H9 (cell line): ENCODE data around the gene C9orf152. TPM values are rescaled to one million over a fixed set of nuclear protein-coding genes. Genes with fewer than 3 reads are reported as not detected.

ENCODE experiments used
- DNase-seq: peaks from one replicate; pipeline ENCODE4 v3.0.0-alpha.2; 2017
- H2AFZ ChIP-seq: one replicate; pipeline ENCODE4 v1.6.1; 2013; ENCODE audit warnings: mild to moderate bottlenecking, low read length, control low read depth, moderate library complexity
- H2AK5ac ChIP-seq: 2 replicates; pipeline ENCODE4 v1.6.1; 2013; ENCODE audit warnings: low read length, control low read depth, mixed read lengths; ENCODE audit not compliant: insufficient read length
- H2BK120ac ChIP-seq: one replicate; pipeline ENCODE4 v1.6.1; 2013; ENCODE audit warnings: low read depth, mild to moderate bottlenecking, low read length, control low read depth, inconsistent platforms; ENCODE audit not compliant: poor library complexity, severe bottlenecking
- H2BK12ac ChIP-seq: 2 replicates; pipeline ENCODE4 v1.6.1; 2013; ENCODE audit warnings: low read length, control low read depth, mixed read lengths, low read depth; ENCODE audit not compliant: insufficient read length
- H2BK15ac ChIP-seq: 2 replicates; pipeline ENCODE4 v1.6.1; 2013; ENCODE audit warnings: low read depth, low read length, control low read depth
- H2BK20ac ChIP-seq: one replicate; pipeline ENCODE4 v1.6.1; 2013; ENCODE audit warnings: low read depth, mild to moderate bottlenecking, low read length, control low read depth, inconsistent platforms; ENCODE audit not compliant: poor library complexity, severe bottlenecking
- H2BK5ac ChIP-seq: 2 replicates; pipeline ENCODE4 v1.6.1; 2013; ENCODE audit warnings: low read length, control low read depth, mixed read lengths; ENCODE audit not compliant: insufficient read length
- H3K14ac ChIP-seq: 2 replicates; pipeline ENCODE4 v1.6.1; 2013; ENCODE audit warnings: low read length, control low read depth; ENCODE audit not compliant: insufficient read depth
- H3K18ac ChIP-seq: 2 replicates; pipeline ENCODE4 v1.6.1; 2013; ENCODE audit warnings: low read depth, mild to moderate bottlenecking, mixed read lengths, low read length, control low read depth; ENCODE audit not compliant: insufficient read length
- H3K23ac ChIP-seq: 2 replicates; pipeline ENCODE4 v1.6.1; 2013; ENCODE audit warnings: low read length, control low read depth, mixed read lengths, low read depth; ENCODE audit not compliant: insufficient read length
- H3K23me2 ChIP-seq: 2 replicates; pipeline ENCODE4 v1.6.1; 2013; ENCODE audit warnings: low read depth, mild to moderate bottlenecking, mixed read lengths, low read length, control low read depth; ENCODE audit not compliant: insufficient read length, poor library complexity, severe bottlenecking
- H3K27ac ChIP-seq: 2 replicates; pipeline ENCODE4 v1.5.1; 2013; ENCODE audit warnings: low read length, control low read depth, mixed read lengths, low read depth; ENCODE audit not compliant: insufficient read length
- H3K27me3 ChIP-seq: 2 replicates; pipeline ENCODE4 v1.6.1; 2013; ENCODE audit warnings: low read length, control low read depth, inconsistent platforms; ENCODE audit not compliant: insufficient read depth
- H3K4ac ChIP-seq: 2 replicates; pipeline ENCODE4 v1.6.1; 2013; ENCODE audit warnings: low read depth, mild to moderate bottlenecking, control low read depth, inconsistent platforms, low read length, moderate library complexity
- H3K4me1 ChIP-seq: 2 replicates; pipeline ENCODE4 v1.6.1; 2013; ENCODE audit warnings: low read length, control low read depth, inconsistent platforms; ENCODE audit not compliant: insufficient read depth
- H3K4me2 ChIP-seq: 2 replicates; pipeline ENCODE4 v1.6.1; 2013; ENCODE audit warnings: low read length, control low read depth, mixed read lengths; ENCODE audit not compliant: insufficient read length, insufficient read depth
- H3K56ac ChIP-seq: 2 replicates; pipeline ENCODE4 v1.6.1; 2013; ENCODE audit warnings: low read depth, mild to moderate bottlenecking, mixed read lengths, low read length, control low read depth; ENCODE audit not compliant: insufficient read length
- H3K79me1 ChIP-seq: 2 replicates; pipeline ENCODE4 v1.6.1; 2013; ENCODE audit warnings: low read depth, mild to moderate bottlenecking, moderate library complexity, low read length, control low read depth, inconsistent platforms; ENCODE audit not compliant: insufficient read depth, poor library complexity, severe bottlenecking
- H3K79me2 ChIP-seq: 2 replicates; pipeline ENCODE4 v1.6.1; 2013; ENCODE audit warnings: low read length, control low read depth, inconsistent platforms; ENCODE audit not compliant: insufficient read depth
- H3K9ac ChIP-seq: 2 replicates; pipeline ENCODE4 v1.6.1; 2013; ENCODE audit warnings: low read length, control low read depth, mixed read lengths; ENCODE audit not compliant: insufficient read length; ENCODE audit errors: extremely low read depth
- H3K9me3 ChIP-seq: one replicate; pipeline ENCODE4 v1.6.1; 2013; ENCODE audit warnings: low read depth, low read length, inconsistent platforms; ENCODE audit not compliant: control insufficient read depth
- H3T11ph ChIP-seq: one replicate; pipeline ENCODE4 v1.6.1; 2013; ENCODE audit warnings: mild to moderate bottlenecking, low read length, control low read depth, inconsistent platforms
- H4K20me1 ChIP-seq: one replicate; pipeline ENCODE4 v1.6.1; 2013; ENCODE audit not compliant: control insufficient read depth, insufficient read length, insufficient read depth
- H4K5ac ChIP-seq: 2 replicates; pipeline ENCODE4 v1.6.1; 2013; ENCODE audit warnings: low read depth, mild to moderate bottlenecking, mixed read lengths, low read length, control low read depth; ENCODE audit not compliant: insufficient read length
- H4K8ac ChIP-seq: replicated peaks from 2 replicates; pipeline ENCODE4 v1.6.1; 2013; ENCODE audit warnings: low read length, control low read depth, mixed read lengths, low read depth; ENCODE audit not compliant: insufficient read length
- H4K91ac ChIP-seq: 2 replicates; pipeline ENCODE4 v1.6.1; 2013; ENCODE audit warnings: low read depth, mild to moderate bottlenecking, moderate library complexity, mixed read lengths, low read length, control low read depth; ENCODE audit not compliant: insufficient read length
- H3K27ac Mint-ChIP-seq, 3 experiments: 2 replicates in 2 of 3; 3 replicates in 1 of 3; pipeline ENCODE4 v1.8.0; 2020 to 2021; ENCODE audit warnings: mixed read lengths in 3 of 3, mild to moderate bottlenecking in 1 of 3, moderate library complexity in 1 of 3
- H3K27me3 Mint-ChIP-seq: 2 replicates; pipeline ENCODE4 v1.8.0; 2021; ENCODE audit warnings: low read depth, mild to moderate bottlenecking, moderate library complexity, mixed read lengths
- H3K36me3 Mint-ChIP-seq, 3 experiments: 2 replicates in 2 of 3; 3 replicates in 1 of 3; pipeline ENCODE4 v1.8.0; 2020 to 2021; ENCODE audit warnings: low read depth in 3 of 3, mixed read lengths in 3 of 3; ENCODE audit not compliant: insufficient read depth in 1 of 3
- H3K4me1 Mint-ChIP-seq, 2 experiments: 2 replicates each; pipeline ENCODE4 v1.8.0; 2020; ENCODE audit warnings: mixed read lengths in 2 of 2
- H3K4me3 Mint-ChIP-seq, 2 experiments: 2 replicates in 1 of 2; 3 replicates in 1 of 2; pipeline ENCODE4 v1.8.0; 2020 to 2021; ENCODE audit warnings: mild to moderate bottlenecking in 2 of 2, mixed read lengths in 2 of 2, moderate library complexity in 1 of 2
- H3K9me3 Mint-ChIP-seq, 2 experiments: 2 replicates in 1 of 2; 3 replicates in 1 of 2; pipeline ENCODE4 v1.8.0; 2020; ENCODE audit warnings: mild to moderate bottlenecking in 2 of 2, mixed read lengths in 2 of 2, moderate library complexity in 1 of 2
- WGBS: extraction: QIAGEN DNeasy Blood & Tissue Kit; methylation state at CpG from one replicate; pipeline ENCODE4 v1.1.7; 2013; ENCODE audit warnings: missing lambda C conversion rate, low lambda C conversion rate, mixed read lengths; ENCODE audit not compliant: insufficient read length; ENCODE audit errors: extremely low coverage; 5-methylcytosine and 5-hydroxymethylcytosine counted together
- total RNA-seq: library from RNA; stranded (reverse); gene quantifications from 2 replicates; pipeline ENCODE4 v1.2.1, GENCODE V29; 2021
- TF ChIP-seq, protein P1 (sequence below): fragments of 200-600 bp; sonication (generic); conservative IDR thresholded peaks from 3 replicates; pipeline ENCODE4 v1.8.0; 2021; ENCODE audit warnings: antibody characterized with exemption, mild to moderate bottlenecking

Gene C9orf152
- total RNA-seq, 1 experiment from 2014 or later = not detected

DNA sequence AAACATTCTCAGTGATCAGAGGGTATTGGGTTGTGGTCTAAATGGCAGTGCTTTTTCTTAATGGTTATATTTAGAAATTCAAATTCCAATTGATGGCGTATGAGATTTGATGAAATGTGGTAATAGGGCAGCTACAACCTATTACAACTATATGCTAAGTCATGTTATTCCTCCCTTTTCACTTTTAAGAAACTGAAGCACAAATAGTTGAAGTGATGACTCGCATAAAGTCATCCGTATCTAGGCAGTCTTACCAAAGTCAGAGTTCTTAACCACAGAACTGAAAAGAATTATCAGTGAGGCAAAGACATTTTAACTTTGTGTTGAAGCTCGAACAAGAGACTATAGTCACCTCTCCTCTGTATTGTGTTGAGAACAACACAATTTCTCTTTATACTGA is 28.2 kb downstream of the C9orf152 start:
- no peak overlapping the region for H2BK20ac ChIP-seq
- H3K18ac ChIP-seq = no peak overlapping the region
- no peaks in the 10 kb centered on the region for H3K9me3 ChIP-seq

More for the DNA sequence above, 28.2 kb downstream of the C9orf152 start:
- H4K91ac ChIP-seq = no peak overlapping the region
- H3K23ac ChIP-seq = no peak overlapping the region
- H2BK15ac ChIP-seq = no peak overlapping the region
- TF ChIP-seq, protein P1, sequence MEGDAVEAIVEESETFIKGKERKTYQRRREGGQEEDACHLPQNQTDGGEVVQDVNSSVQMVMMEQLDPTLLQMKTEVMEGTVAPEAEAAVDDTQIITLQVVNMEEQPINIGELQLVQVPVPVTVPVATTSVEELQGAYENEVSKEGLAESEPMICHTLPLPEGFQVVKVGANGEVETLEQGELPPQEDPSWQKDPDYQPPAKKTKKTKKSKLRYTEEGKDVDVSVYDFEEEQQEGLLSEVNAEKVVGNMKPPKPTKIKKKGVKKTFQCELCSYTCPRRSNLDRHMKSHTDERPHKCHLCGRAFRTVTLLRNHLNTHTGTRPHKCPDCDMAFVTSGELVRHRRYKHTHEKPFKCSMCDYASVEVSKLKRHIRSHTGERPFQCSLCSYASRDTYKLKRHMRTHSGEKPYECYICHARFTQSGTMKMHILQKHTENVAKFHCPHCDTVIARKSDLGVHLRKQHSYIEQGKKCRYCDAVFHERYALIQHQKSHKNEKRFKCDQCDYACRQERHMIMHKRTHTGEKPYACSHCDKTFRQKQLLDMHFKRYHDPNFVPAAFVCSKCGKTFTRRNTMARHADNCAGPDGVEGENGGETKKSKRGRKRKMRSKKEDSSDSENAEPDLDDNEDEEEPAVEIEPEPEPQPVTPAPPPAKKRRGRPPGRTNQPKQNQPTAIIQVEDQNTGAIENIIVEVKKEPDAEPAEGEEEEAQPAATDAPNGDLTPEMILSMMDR = no peak
- no peak overlapping the region for H4K8ac ChIP-seq
- H3T11ph ChIP-seq = no peak overlapping the region
- H3K27me3 Mint-ChIP-seq = no peaks in the 10 kb centered on the region
- H3K56ac ChIP-seq = no peak overlapping the region
- H2BK5ac ChIP-seq = no peak overlapping the region
- no peak for DNase-seq
- no peaks in the 10 kb centered on the region; the same call in 1 of the 2 replicates for H3K4me1 ChIP-seq
- H3K79me1 ChIP-seq = no peaks in the 10 kb centered on the region
- peaks cover 0 to 8% (median 8%) of the 10 kb centered on the region in 3 experiments; a peak in 4 of 7 replicates for H3K36me3 Mint-ChIP-seq
- H3K23me2 ChIP-seq = no peaks in the 10 kb centered on the region
- H2BK12ac ChIP-seq = no peak overlapping the region
- no peak overlapping the region for H3K27ac Mint-ChIP-seq
- no peak overlapping the region for H2AFZ ChIP-seq
- peaks cover 8 to 9% of the 10 kb centered on the region in 2 experiments for H3K9me3 Mint-ChIP-seq
- no peak overlapping the region for H3K9ac ChIP-seq
- no CpG with 5 or more reads among the region's 4 CpGs for WGBS
- no peak overlapping the region for H3K14ac ChIP-seq
- no peak overlapping the region for H2AK5ac ChIP-seq
- H3K4me2 ChIP-seq = no peak overlapping the region
- H3K4me1 Mint-ChIP-seq = peaks cover 0 to under 1% of the 10 kb centered on the region in 2 experiments; a peak in 1 of 4 replicates
- H3K79me2 ChIP-seq = no peaks in the 10 kb centered on the region
- H4K5ac ChIP-seq = no peak overlapping the region
- no peak overlapping the region for H3K4me3 Mint-ChIP-seq
- H2BK120ac ChIP-seq = no peak overlapping the region
- no peak overlapping the region for H3K27ac ChIP-seq
- H3K4ac ChIP-seq = no peak overlapping the region
- no peaks in the 10 kb centered on the region for H3K27me3 ChIP-seq
- no peaks in the 10 kb centered on the region for H4K20me1 ChIP-seq
